IMR-90 (cell line): Measurements from ENCODE around the gene CFAP52. TPM values are rescaled to one million over a fixed set of nuclear protein-coding genes. Genes with fewer than 3 reads are reported as not detected.

Source experiments
- ATAC-seq: fragments of 200-7000 bp; cut with Tn5 transposase; 2 replicates; pipeline ENCODE4 v1.9.1; 2020; ENCODE audit warnings: low read depth, mild to moderate bottlenecking, moderate library complexity
- BruUV-seq: library from RNA; stranded (reverse); fragments of 400-500 nt; replicated peaks from 2 replicates; lab custom pipeline; 2021; lab: Mats Ljungman, UMichigan
- CTCF ChIA-PET: fragments of 300-600 bp; formaldehyde crosslinking; extraction: SDS; loops from one replicate; lab custom pipeline; 2021; ENCODE audit warnings: antibody characterized with exemption; lab: Yijun Ruan, JAX
- POLR2A ChIA-PET: fragments of 300-600 bp; sonication (Branson Sonifier 250); formaldehyde crosslinking; loops from one replicate; lab custom pipeline; 2022; ENCODE audit warnings: antibody characterized with exemption; ENCODE audit not compliant: unreplicated experiment; lab: Charles Lee
- DNase-seq: peaks from one replicate; pipeline ENCODE4 v3.0.0; 2013
- H2AFZ ChIP-seq: replicated peaks from 2 replicates; pipeline ENCODE3; 2013; ENCODE audit warnings: low read length, mild to moderate bottlenecking; ENCODE audit not compliant: poor library complexity
- H2AK5ac ChIP-seq: 2 replicates; pipeline ENCODE4 v1.6.1; 2013; ENCODE audit warnings: low read depth, low read length, inconsistent platforms
- H2AK9ac ChIP-seq: replicated peaks from 2 replicates; pipeline ENCODE3; 2013; ENCODE audit warnings: mild to moderate bottlenecking, low read depth, low read length, moderate library complexity; ENCODE audit not compliant: poor library complexity
- H2BK120ac ChIP-seq: 2 replicates; pipeline ENCODE4 v1.6.1; 2013; ENCODE audit warnings: low read depth, low read length, inconsistent platforms
- H2BK15ac ChIP-seq: 3 replicates; pipeline ENCODE4 v1.6.1; 2013; ENCODE audit warnings: low read depth, low read length, inconsistent platforms
- H2BK20ac ChIP-seq: 2 replicates; pipeline ENCODE4 v1.6.1; 2013; ENCODE audit warnings: low read depth, mild to moderate bottlenecking, inconsistent platforms, low read length, moderate library complexity
- H2BK5ac ChIP-seq: 2 replicates; pipeline ENCODE4 v1.6.1; 2013; ENCODE audit warnings: mild to moderate bottlenecking, low read depth, low read length, inconsistent platforms; ENCODE audit not compliant: poor library complexity, severe bottlenecking
- H3K14ac ChIP-seq: replicated peaks from 2 replicates; pipeline ENCODE4 v1.6.1; 2013; ENCODE audit warnings: low read depth, low read length, inconsistent platforms
- H3K18ac ChIP-seq: 2 replicates; pipeline ENCODE4 v1.6.1; 2013; ENCODE audit warnings: low read depth, low read length, control low read depth
- H3K23ac ChIP-seq: 2 replicates; pipeline ENCODE4 v1.6.1; 2013; ENCODE audit warnings: low read depth, low read length, inconsistent platforms
- H3K27ac ChIP-seq: 2 replicates; pipeline ENCODE4 v1.5.1; 2013; ENCODE audit warnings: mild to moderate bottlenecking, control low read depth, low read length; ENCODE audit not compliant: insufficient read depth
- H3K27me3 ChIP-seq: 2 replicates; pipeline ENCODE4 v1.6.1; 2013; ENCODE audit warnings: low read length; ENCODE audit not compliant: control insufficient read depth, insufficient read depth
- H3K36me3 ChIP-seq: 2 replicates; pipeline ENCODE4 v1.6.1; 2013; ENCODE audit warnings: low read length, mixed read lengths; ENCODE audit not compliant: control insufficient read depth, insufficient read depth
- H3K4ac ChIP-seq: 2 replicates; pipeline ENCODE4 v1.6.1; 2013; ENCODE audit warnings: low read depth, low read length, inconsistent platforms
- H3K4me1 ChIP-seq: 2 replicates; pipeline ENCODE4 v1.6.1; 2013; ENCODE audit warnings: low read length, mixed read lengths; ENCODE audit not compliant: control insufficient read depth, insufficient read depth
- H3K4me2 ChIP-seq: 2 replicates; pipeline ENCODE4 v1.6.1; 2013; ENCODE audit warnings: low read depth, mild to moderate bottlenecking, control low read depth, low read length, moderate library complexity
- H3K4me3 ChIP-seq: 2 replicates; pipeline ENCODE4 v1.5.1; 2013; ENCODE audit warnings: low read depth, mild to moderate bottlenecking, control low read depth, low read length, moderate library complexity; ENCODE audit not compliant: insufficient read depth
- H3K56ac ChIP-seq: 2 replicates; pipeline ENCODE4 v1.6.1; 2013; ENCODE audit warnings: low read length, inconsistent platforms; ENCODE audit not compliant: insufficient read depth; ENCODE audit errors: extremely low read depth
- H3K79me1 ChIP-seq, 2 experiments: 2 replicates each; pipeline ENCODE4 v1.6.1; 2013; ENCODE audit warnings: low read length in 2 of 2, inconsistent platforms in 1 of 2, low read depth in 1 of 2
- H3K9ac ChIP-seq: 2 replicates; pipeline ENCODE4 v1.6.1; 2013; ENCODE audit warnings: low read depth, low read length, control low read depth
- H3K9me1 ChIP-seq: 2 replicates; pipeline ENCODE4 v1.6.1; 2013; ENCODE audit warnings: low read length, inconsistent platforms; ENCODE audit not compliant: insufficient read depth
- H3K9me3 ChIP-seq: 2 replicates; pipeline ENCODE4 v1.6.1; 2013; ENCODE audit warnings: low read length; ENCODE audit not compliant: control insufficient read depth, insufficient read depth
- H4K20me1 ChIP-seq: 2 replicates; pipeline ENCODE4 v1.6.1; 2013; ENCODE audit warnings: low read length, inconsistent platforms; ENCODE audit not compliant: insufficient read depth
- H4K5ac ChIP-seq: 2 replicates; pipeline ENCODE4 v1.6.1; 2013; ENCODE audit warnings: mild to moderate bottlenecking, low read depth, low read length, control low read depth
- H4K8ac ChIP-seq, 2 experiments: 2 replicates each; pipeline ENCODE4 v1.6.1; 2013; ENCODE audit warnings: low read depth in 2 of 2, low read length in 2 of 2, control low read depth in 1 of 2, inconsistent platforms in 1 of 2
- H4K91ac ChIP-seq: 2 replicates; pipeline ENCODE4 v1.6.1; 2013; ENCODE audit warnings: low read depth, low read length, inconsistent platforms; ENCODE audit not compliant: insufficient read depth
- FOS ChIP-seq: fragments of 150-350 bp; IDR thresholded peaks from 2 replicates; pipeline ENCODE4 v1.6.1; 2016; ENCODE audit warnings: low read depth, low read length
- MAZ ChIP-seq: IDR thresholded peaks from 2 replicates; pipeline ENCODE4 v1.6.1; 2012; ENCODE audit warnings: low read depth, mild to moderate bottlenecking, low read length, improper control_type of control experiment, moderate library complexity, borderline replicate concordance
- RAD21 ChIP-seq: IDR thresholded peaks from 2 replicates; pipeline ENCODE4 v1.6.1; 2012; ENCODE audit warnings: low read length, improper control_type of control experiment
- RFX5 ChIP-seq: IDR thresholded peaks from 2 replicates; pipeline ENCODE4 v1.8.0; 2012; ENCODE audit warnings: low read depth, mild to moderate bottlenecking, low read length, moderate library complexity
- WGBS, 2 experiments: methylation state at CpG; one replicate each; pipeline versions ENCODE4 v1.1.5 to v1.1.7; 2013; ENCODE audit warnings: missing lambda C conversion rate in 2 of 2; ENCODE audit not compliant: insufficient read length in 1 of 2; ENCODE audit errors: extremely low coverage in 2 of 2; 5-methylcytosine and 5-hydroxymethylcytosine counted together
- dilution Hi-C: fragments of 300-500 bp; cut with HindIII; formaldehyde crosslinking; loops from one replicate; pipeline ENCODE4 v1.14.3; 2018; ENCODE audit warnings: low sequenced_read_pairs; ENCODE audit not compliant: unreplicated experiment
- in situ Hi-C: fragments of 300-500 bp; cut with MboI; formaldehyde crosslinking; loops from 3 replicates; pipeline ENCODE4 v1.14.3; 2019; ENCODE audit warnings: low sequenced_read_pairs, inconsistent platforms, mixed read lengths
- intact Hi-C: fragments of 100-400 bp; cut with micrococcal nuclease; formaldehyde crosslinking; loops from 2 replicates; pipeline ENCODE4 v1.10.0; 2022
- polyA plus RNA-seq, 3 experiments: library from polyadenylated mRNA; depleted of rRNA; stranded (reverse); fragments of >200 nt; gene quantifications; 2 replicates each; pipeline ENCODE4 v1.2.3, GENCODE V29; 2012; ENCODE audit warnings: low replicate concordance in 1 of 3
- total RNA-seq: library from RNA; depleted of rRNA; stranded (reverse); fragments of >200 nt; gene quantifications from 2 replicates; pipeline ENCODE4 v1.2.3, GENCODE V29; 2012

The CFAP52 gene
- total and polyA plus RNA-seq, 2 of the 4 experiments (the other 2 are of a cell fraction): 0.22 TPM; not detected in 1

DNA sequence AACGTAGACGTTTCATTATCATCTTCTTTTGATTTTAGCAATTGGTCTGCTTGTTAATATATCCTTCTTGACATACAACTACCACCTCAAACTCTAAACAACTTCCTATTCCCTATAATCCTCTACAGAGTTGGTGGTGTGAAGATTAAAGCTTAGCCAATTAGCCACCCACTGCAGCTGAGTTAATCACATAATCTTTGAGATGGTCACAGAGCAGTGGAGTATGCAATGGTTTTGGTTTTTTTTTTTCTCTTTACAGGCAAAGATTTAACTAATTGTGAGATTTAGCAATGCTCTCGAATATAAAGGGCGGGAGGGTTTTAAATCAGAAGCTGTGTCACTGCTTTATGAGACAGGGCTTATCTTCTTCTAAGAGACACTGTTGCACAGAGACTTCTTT lies 37.8 kb upstream of the CFAP52 start:
- no peak overlapping the region for H2BK5ac ChIP-seq
- H3K27ac ChIP-seq: no peak overlapping the region
- H3K27me3 ChIP-seq: no peaks in the 10 kb centered on the region
- H3K4me2 ChIP-seq: no peak overlapping the region
- no peak overlapping the region for H4K5ac ChIP-seq
- no TSS peak for BruUV-seq
- no peak overlapping the region for H4K91ac ChIP-seq
- no peak overlapping the region for H2BK20ac ChIP-seq
- H3K4me3 ChIP-seq: no peak overlapping the region
- H4K8ac ChIP-seq: no peak overlapping the region
- CTCF ChIA-PET: no interaction called here
- no peak overlapping the region for H3K4ac ChIP-seq
- no peaks in the 10 kb centered on the region for H4K20me1 ChIP-seq
- H3K9ac ChIP-seq: no peak overlapping the region
- dilution Hi-C loops: no loop called here
- no peak overlapping the region for H2AK9ac ChIP-seq
- no CpG with 5 or more reads among the region's 4 CpGs for WGBS, 2 experiments
- peaks cover 4% of the 10 kb centered on the region for H3K36me3 ChIP-seq
- no peak overlapping the region for H2BK120ac ChIP-seq
- POLR2A ChIA-PET: interaction anchor here (0.6 kb wide), 1 partner anchor 246 kb away, joined by 4 read pairs; no protein-coding TSS in a partner anchor
- no peak for TF ChIP-seq MAZ
- no peak for TF ChIP-seq RFX5
- no peak for TF ChIP-seq RAD21
- no peak for TF ChIP-seq FOS
- no peak for ATAC-seq
- no peaks in the 10 kb centered on the region for H3K79me1 ChIP-seq
- no peak overlapping the region for H3K18ac ChIP-seq
- H2AK5ac ChIP-seq: no peak overlapping the region
- DNase-seq: no peak
- no peaks in the 10 kb centered on the region for H3K4me1 ChIP-seq
- no peaks in the 10 kb centered on the region for H3K9me3 ChIP-seq
- intact Hi-C loops: no loop called here
- H3K14ac ChIP-seq: no peak overlapping the region
- no peak overlapping the region for H2AFZ ChIP-seq
- in situ Hi-C loops: loop anchor here (25.0 kb wide), 1 partner anchor 751 kb away; the partner anchor contains the start of gene MFSD6L
- H3K56ac ChIP-seq: no peak overlapping the region
- H2BK15ac ChIP-seq: no peak overlapping the region
- H3K23ac ChIP-seq: no peak overlapping the region
- H3K9me1 ChIP-seq: no peaks in the 10 kb centered on the region; the same call in 1 of the 2 replicates
